ENCODE data around the gene INPP4A. TPM values are rescaled to one million over a fixed set of nuclear protein-coding genes. Genes with fewer than 3 reads are reported as not detected.

Gene INPP4A
- total and polyA plus RNA-seq, 3 experiments from 2014 or later: 41.0 to 61.4 (median 46.9) TPM

DNA sequence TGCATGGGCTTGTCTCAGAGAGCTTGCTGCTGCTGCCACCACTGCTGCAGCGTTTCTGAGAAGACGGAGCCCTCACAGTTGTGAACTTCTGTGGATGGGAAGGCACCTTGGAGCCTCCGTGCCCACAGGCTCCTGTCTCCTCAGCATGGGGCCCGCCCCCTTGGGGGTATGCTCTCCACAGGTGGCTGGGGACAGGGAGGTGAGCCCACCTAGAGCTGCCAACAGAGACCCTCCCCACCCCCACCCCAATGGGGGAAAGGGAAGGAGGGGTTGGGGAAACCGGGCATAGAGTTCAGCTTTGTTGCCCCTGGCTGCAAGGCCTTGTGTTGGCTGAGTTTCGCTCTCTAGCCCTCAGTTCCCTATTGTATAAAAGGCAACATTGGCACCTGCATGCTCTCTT, 76.1 kb downstream of the INPP4A start:
- Mint-ChIP-seq H3K4me3 (no peak overlapping the region), H3K9me3 (no peaks in the 10 kb centered on the region), H3K27ac (no peak overlapping the region), H3K36me3 (peaks cover 8 to 55% (median 15%) of the 10 kb centered on the region in 3 donors), H3K27me3 (no peaks in the 10 kb centered on the region), H3K4me1 (peaks cover 32 to 47% (median 45%) of the 10 kb centered on the region in 3 donors)
- Histone ChIP-seq H3K27me3 (ENCODE audit: insufficient read depth, low read length, poor library complexity, severe bottlenecking) (no peaks in the 10 kb centered on the region), H3K4me1 (ENCODE audit: insufficient read depth, low read length) (peaks cover 26% of the 10 kb centered on the region), H3K36me3 (ENCODE audit: insufficient read depth, low read length) (peaks cover 15% of the 10 kb centered on the region), H3K9me3 (ENCODE audit: low read length) (no peaks in the 10 kb centered on the region), H3K27ac (ENCODE audit: low read depth, low read length) (no peak overlapping the region), H3K4me3 (ENCODE audit: low read length) (no peak overlapping the region)
- ChIA-PET POLR2A (no interaction called here), CTCF (no interaction called here)
- DNase-seq: no peak

- Mint-ChIP-seq H3K27me3 (no peaks in the 10 kb centered on the region), H3K27ac (no peak overlapping the region), H3K36me3 (peaks cover 12 to 58% (median 15%) of the 10 kb centered on the region in 3 donors), H3K4me1 (peaks cover 27 to 42% (median 41%) of the 10 kb centered on the region in 3 donors), H3K9me3 (no peaks in the 10 kb centered on the region), H3K4me3 (no peak overlapping the region)
- CTCF ChIA-PET: no interaction called here
- Histone ChIP-seq H3K4me3 (ENCODE audit: low read length) (no peak overlapping the region), H3K9me3 (ENCODE audit: low read length) (no peaks in the 10 kb centered on the region), H3K4me1 (ENCODE audit: insufficient read depth, low read length) (peaks cover 21% of the 10 kb centered on the region), H3K36me3 (ENCODE audit: insufficient read depth, low read length) (peaks cover 15% of the 10 kb centered on the region), H3K27ac (ENCODE audit: low read depth, low read length) (no peak overlapping the region), H3K27me3 (ENCODE audit: insufficient read depth, low read length, poor library complexity, severe bottlenecking) (no peaks in the 10 kb centered on the region)
- DNase-seq: no peak
- POLR2A ChIA-PET: no interaction called here
Measured at GRCh38 chr2:98521266-98521665, 76.6 kb downstream of the INPP4A start.

- Histone ChIP-seq H3K27ac (ENCODE audit: low read depth, low read length) (no peak overlapping the region), H3K4me1 (ENCODE audit: insufficient read depth, low read length) (peaks cover 9% of the 10 kb centered on the region), H3K9me3 (ENCODE audit: low read length) (no peaks in the 10 kb centered on the region), H3K27me3 (ENCODE audit: insufficient read depth, low read length, poor library complexity, severe bottlenecking) (no peaks in the 10 kb centered on the region), H3K4me3 (ENCODE audit: low read length) (no peak overlapping the region), H3K36me3 (ENCODE audit: insufficient read depth, low read length) (peaks cover 15% of the 10 kb centered on the region)
- ChIA-PET POLR2A (no interaction called here), CTCF (interaction anchor here (1.5 kb wide), 1 partner anchor 110 kb away, joined by 4 read pairs; no protein-coding TSS in a partner anchor)
- Mint-ChIP-seq H3K36me3 (peaks cover 16 to 70% (median 19%) of the 10 kb centered on the region in 3 donors), H3K27me3 (no peaks in the 10 kb centered on the region), H3K27ac (peak overlapping the region in 2 of 8 donors; percentile 5 to 33), H3K4me3 (no peak overlapping the region), H3K9me3 (peaks cover 0 to 3% (median 0%) of the 10 kb centered on the region in 5 donors), H3K4me1 (peaks cover 11 to 27% (median 26%) of the 10 kb centered on the region in 3 donors)
- DNase-seq: no peak
Measured at GRCh38 chr2:98522854-98523253, 78.2 kb downstream of the INPP4A start.

DNA sequence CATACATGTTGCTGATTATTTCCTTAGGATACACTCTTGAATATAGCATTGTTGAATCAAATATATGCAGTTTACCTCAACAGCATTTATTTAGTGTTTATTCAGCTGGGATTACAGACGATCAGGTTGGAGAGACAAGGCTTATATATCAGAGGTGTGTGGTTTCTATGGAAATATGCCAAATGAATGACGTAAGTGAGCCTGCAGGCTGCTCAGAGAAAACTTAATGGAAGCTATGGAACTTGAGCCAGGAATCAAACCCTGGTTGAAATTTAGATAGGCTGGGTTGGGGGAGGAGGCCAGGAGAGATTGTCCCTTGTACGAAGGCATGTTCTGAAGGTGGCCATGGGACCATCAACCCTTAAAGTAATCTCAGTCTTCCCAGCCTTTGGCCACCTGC, 79.5 kb downstream of the INPP4A start:
- Mint-ChIP-seq H3K9me3 (peaks cover 0 to 3% (median 0%) of the 10 kb centered on the region in 5 donors), H3K4me3 (no peak overlapping the region), H3K36me3 (peaks cover 15 to 73% (median 26%) of the 10 kb centered on the region in 3 donors), H3K27ac (peak overlapping the region in 3 of 8 donors; percentile 28 to 68 (median 38)), H3K27me3 (no peaks in the 10 kb centered on the region), H3K4me1 (peaks cover 2 to 28% (median 20%) of the 10 kb centered on the region in 3 donors)
- DNase-seq: no peak
- no peaks in the 10 kb centered on the region for H3K9me3 ChIP-seq (ENCODE audit: low read length)
- H3K27me3 ChIP-seq (ENCODE audit: insufficient read depth, low read length, poor library complexity, severe bottlenecking): no peaks in the 10 kb centered on the region
- no peak overlapping the region for H3K27ac ChIP-seq (ENCODE audit: low read depth, low read length)
- H3K4me3 ChIP-seq (ENCODE audit: low read length): no peak overlapping the region
- H3K36me3 ChIP-seq (ENCODE audit: insufficient read depth, low read length): peaks cover 15% of the 10 kb centered on the region
- H3K4me1 ChIP-seq (ENCODE audit: insufficient read depth, low read length): no peaks in the 10 kb centered on the region
- ChIA-PET POLR2A (no interaction called here), CTCF (no interaction called here)

GRCh38 chr2:98528349-98528748, 83.7 kb downstream of the INPP4A start:
- H3K27ac Mint-ChIP-seq: peak overlapping the region in 5 of 8 donors; percentile 4 to 67 (median 39)
- no peaks in the 10 kb centered on the region for H3K4me1 ChIP-seq (ENCODE audit: insufficient read depth, low read length)
- H3K9me3 ChIP-seq (ENCODE audit: low read length): no peaks in the 10 kb centered on the region
- peaks cover 2 to 28% (median 20%) of the 10 kb centered on the region in 3 donors for H3K4me1 Mint-ChIP-seq
- peaks cover 0 to 3% (median 0%) of the 10 kb centered on the region in 5 donors for H3K9me3 Mint-ChIP-seq
- POLR2A ChIA-PET: no interaction called here
- CTCF ChIA-PET: interaction anchor here (1.8 to 2.7 kb wide), 3 partner anchors 11 to 115 kb away, joined by 6 to 8 read pairs (median 8); no protein-coding TSS in a partner anchor
- H3K36me3 ChIP-seq (ENCODE audit: insufficient read depth, low read length): no peaks in the 10 kb centered on the region
- H3K4me3 Mint-ChIP-seq: no peak overlapping the region
- H3K36me3 Mint-ChIP-seq: peaks cover 10 to 65% (median 23%) of the 10 kb centered on the region in 3 donors
- no peak for DNase-seq
- H3K27ac ChIP-seq (ENCODE audit: low read depth, low read length): no peak overlapping the region
- H3K4me3 ChIP-seq (ENCODE audit: low read length): no peak overlapping the region
- no peaks in the 10 kb centered on the region for H3K27me3 Mint-ChIP-seq
- no peaks in the 10 kb centered on the region for H3K27me3 ChIP-seq (ENCODE audit: insufficient read depth, low read length, poor library complexity, severe bottlenecking)

DNA sequence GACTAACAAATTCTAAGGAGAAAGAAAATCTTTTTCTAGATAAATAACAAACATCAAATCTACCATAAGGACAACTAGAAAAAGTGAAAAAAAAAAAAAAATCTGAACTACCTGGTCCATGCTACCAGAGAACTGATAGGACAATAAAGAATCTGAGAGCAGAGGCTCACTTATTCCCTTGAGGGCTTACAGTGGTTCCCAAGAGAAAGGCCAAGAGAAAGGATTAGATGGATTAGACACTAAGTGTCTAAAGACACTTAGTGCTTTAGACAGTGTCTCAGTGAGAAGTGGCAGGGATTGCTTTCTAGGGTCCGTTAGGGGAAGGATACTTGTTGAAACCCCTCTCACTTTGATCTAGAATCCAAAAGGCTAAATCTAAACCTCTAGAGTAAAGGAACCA, 85.5 kb downstream of the INPP4A start:
- Mint-ChIP-seq H3K27me3 (no peaks in the 10 kb centered on the region), H3K27ac (peak overlapping the region in 6 of 8 donors; percentile 52 to 93 (median 62)), H3K4me1 (peaks cover 6 to 29% (median 11%) of the 10 kb centered on the region in 3 donors), H3K36me3 (peaks cover 8 to 68% (median 23%) of the 10 kb centered on the region in 3 donors), H3K4me3 (no peak overlapping the region), H3K9me3 (peaks cover 0 to 3% (median 0%) of the 10 kb centered on the region in 5 donors)
- CTCF ChIA-PET: no interaction called here
- Histone ChIP-seq H3K27me3 (ENCODE audit: insufficient read depth, low read length, poor library complexity, severe bottlenecking) (no peaks in the 10 kb centered on the region), H3K9me3 (ENCODE audit: low read length) (no peaks in the 10 kb centered on the region), H3K4me1 (ENCODE audit: insufficient read depth, low read length) (no peaks in the 10 kb centered on the region), H3K4me3 (ENCODE audit: low read length) (no peak overlapping the region), H3K27ac (ENCODE audit: low read depth, low read length) (no peak overlapping the region), H3K36me3 (ENCODE audit: insufficient read depth, low read length) (peaks cover 4% of the 10 kb centered on the region)
- no peak for DNase-seq
- POLR2A ChIA-PET: no interaction called here

DNA sequence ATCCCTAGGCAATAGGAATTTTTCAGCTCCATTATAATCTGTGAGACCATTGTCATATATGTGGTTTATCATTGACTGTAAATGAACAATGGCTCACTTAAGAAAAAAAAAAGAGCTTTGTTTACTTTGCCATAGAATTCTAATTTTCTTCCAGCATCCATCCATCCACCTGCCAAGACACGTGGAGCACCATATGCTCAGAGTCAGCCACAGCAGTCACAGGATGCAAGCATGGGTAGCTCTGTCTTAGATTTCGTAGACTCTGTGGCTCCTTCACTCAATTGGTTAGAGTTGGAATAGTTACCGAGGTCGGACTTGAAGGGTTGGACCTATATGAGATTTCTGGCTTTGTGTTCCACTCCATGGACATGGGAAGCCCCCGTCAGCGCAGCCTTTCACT, 88.1 kb downstream of the INPP4A start:
- Mint-ChIP-seq H3K9me3 (no peaks in the 10 kb centered on the region), H3K27ac (peak overlapping the region in 1 of 8 donors; percentile 43), H3K4me3 (no peak overlapping the region), H3K4me1 (peaks cover 6 to 25% (median 11%) of the 10 kb centered on the region in 3 donors), H3K27me3 (no peaks in the 10 kb centered on the region), H3K36me3 (peaks cover 8 to 75% (median 15%) of the 10 kb centered on the region in 3 donors)
- DNase-seq: no peak
- no peaks in the 10 kb centered on the region for H3K27me3 ChIP-seq (ENCODE audit: insufficient read depth, low read length, poor library complexity, severe bottlenecking)
- H3K27ac ChIP-seq (ENCODE audit: low read depth, low read length): no peak overlapping the region
- H3K4me1 ChIP-seq (ENCODE audit: insufficient read depth, low read length): no peaks in the 10 kb centered on the region
- no peak overlapping the region for H3K4me3 ChIP-seq (ENCODE audit: low read length)
- POLR2A ChIA-PET: no interaction called here
- H3K36me3 ChIP-seq (ENCODE audit: insufficient read depth, low read length): peaks cover 26% of the 10 kb centered on the region
- no peaks in the 10 kb centered on the region for H3K9me3 ChIP-seq (ENCODE audit: low read length)
- CTCF ChIA-PET: interaction anchor here (1.6 kb wide), 1 partner anchor 14 kb away, joined by 4 read pairs; no protein-coding TSS in a partner anchor

- H3K27me3 ChIP-seq (ENCODE audit: insufficient read depth, low read length, poor library complexity, severe bottlenecking): no peaks in the 10 kb centered on the region
- H3K36me3 ChIP-seq (ENCODE audit: insufficient read depth, low read length): peaks cover 34% of the 10 kb centered on the region
- Mint-ChIP-seq H3K4me3 (no peak overlapping the region), H3K4me1 (peaks cover 6 to 17% (median 8%) of the 10 kb centered on the region in 3 donors), H3K27ac (peak overlapping the region in 1 of 8 donors; percentile 64), H3K36me3 (peaks cover 0 to 78% (median 18%) of the 10 kb centered on the region in 3 donors), H3K9me3 (no peaks in the 10 kb centered on the region), H3K27me3 (no peaks in the 10 kb centered on the region)
- H3K4me1 ChIP-seq (ENCODE audit: insufficient read depth, low read length): no peaks in the 10 kb centered on the region
- no peak overlapping the region for H3K27ac ChIP-seq (ENCODE audit: low read depth, low read length)
- no peak for DNase-seq
- POLR2A ChIA-PET: no interaction called here
- no peaks in the 10 kb centered on the region for H3K9me3 ChIP-seq (ENCODE audit: low read length)
- CTCF ChIA-PET: interaction anchor here (1.6 kb wide), 1 partner anchor 15 kb away, joined by 4 read pairs; no protein-coding TSS in a partner anchor
- no peak overlapping the region for H3K4me3 ChIP-seq (ENCODE audit: low read length)
Measured at GRCh38 chr2:98533547-98533946, 88.9 kb downstream of the INPP4A start.

Data from CD8-positive, alpha-beta memory T cell (primary cell).